Breast epithelium (tissue), 3 donors: Measurements from ENCODE around the gene GNG12.

Source experiments
- POLR2A ChIP-seq: fragments of 450-650 bp; IDR thresholded peaks from one replicate; pipeline ENCODE4 v1.6.1; 2016; ENCODE audit warnings: antibody characterized with exemption, mild to moderate bottlenecking, moderate library complexity
- TF ChIP-seq, protein P1 (sequence below), 3 donors: fragments of 450-650 bp; IDR thresholded peaks; one replicate each; pipeline ENCODE4 v1.5.1; 2016 to 2017; ENCODE audit warnings: antibody characterized with exemption in 3 of 3, mild to moderate bottlenecking in 3 of 3, moderate library complexity in 3 of 3

DNA sequence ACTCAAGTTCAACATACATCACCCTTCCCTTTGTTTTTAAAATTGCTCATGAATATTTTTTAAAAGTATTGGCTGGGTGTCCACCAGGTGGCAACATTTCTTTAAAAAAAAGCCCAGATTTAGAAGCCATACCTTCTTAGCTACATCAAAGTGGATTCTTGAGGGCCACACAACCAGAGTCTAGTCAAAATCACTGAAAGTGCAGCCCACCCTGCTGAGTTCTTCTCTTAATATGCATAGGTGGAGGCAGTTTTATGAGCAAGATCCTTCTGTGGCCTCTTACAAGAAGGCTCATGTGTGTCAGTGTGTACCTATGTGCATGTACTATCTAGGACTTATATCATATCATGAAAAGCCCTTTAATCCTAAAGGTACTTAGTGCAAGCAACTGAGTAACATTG, 16.9 kb upstream of the GNG12 start:
- no peak for TF ChIP-seq POLR2A
- TF ChIP-seq, protein P1, sequence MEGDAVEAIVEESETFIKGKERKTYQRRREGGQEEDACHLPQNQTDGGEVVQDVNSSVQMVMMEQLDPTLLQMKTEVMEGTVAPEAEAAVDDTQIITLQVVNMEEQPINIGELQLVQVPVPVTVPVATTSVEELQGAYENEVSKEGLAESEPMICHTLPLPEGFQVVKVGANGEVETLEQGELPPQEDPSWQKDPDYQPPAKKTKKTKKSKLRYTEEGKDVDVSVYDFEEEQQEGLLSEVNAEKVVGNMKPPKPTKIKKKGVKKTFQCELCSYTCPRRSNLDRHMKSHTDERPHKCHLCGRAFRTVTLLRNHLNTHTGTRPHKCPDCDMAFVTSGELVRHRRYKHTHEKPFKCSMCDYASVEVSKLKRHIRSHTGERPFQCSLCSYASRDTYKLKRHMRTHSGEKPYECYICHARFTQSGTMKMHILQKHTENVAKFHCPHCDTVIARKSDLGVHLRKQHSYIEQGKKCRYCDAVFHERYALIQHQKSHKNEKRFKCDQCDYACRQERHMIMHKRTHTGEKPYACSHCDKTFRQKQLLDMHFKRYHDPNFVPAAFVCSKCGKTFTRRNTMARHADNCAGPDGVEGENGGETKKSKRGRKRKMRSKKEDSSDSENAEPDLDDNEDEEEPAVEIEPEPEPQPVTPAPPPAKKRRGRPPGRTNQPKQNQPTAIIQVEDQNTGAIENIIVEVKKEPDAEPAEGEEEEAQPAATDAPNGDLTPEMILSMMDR (IDR thresholded peaks at IDR 0.05), result peak; percentile 43 to 64 (median 59)
